ENCODE measurements around the gene CNP.

CNP gene

DNA sequence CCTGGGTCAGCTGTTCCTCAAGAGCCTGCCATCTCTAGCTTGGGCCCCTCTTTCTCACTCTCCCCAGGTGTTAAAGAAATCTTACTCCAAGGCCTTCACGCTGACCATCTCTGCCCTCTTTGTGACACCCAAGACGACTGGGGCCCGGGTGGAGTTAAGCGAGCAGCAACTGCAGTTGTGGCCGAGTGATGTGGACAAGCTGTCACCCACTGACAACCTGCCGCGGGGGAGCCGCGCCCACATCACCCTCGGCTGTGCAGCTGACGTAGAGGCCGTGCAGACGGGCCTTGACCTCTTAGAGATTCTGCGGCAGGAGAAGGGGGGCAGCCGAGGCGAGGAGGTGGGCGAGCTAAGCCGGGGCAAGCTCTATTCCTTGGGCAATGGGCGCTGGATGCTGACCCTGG, 6.8 kb downstream of the CNP start:
- DNase-seq = no peak

DNA sequence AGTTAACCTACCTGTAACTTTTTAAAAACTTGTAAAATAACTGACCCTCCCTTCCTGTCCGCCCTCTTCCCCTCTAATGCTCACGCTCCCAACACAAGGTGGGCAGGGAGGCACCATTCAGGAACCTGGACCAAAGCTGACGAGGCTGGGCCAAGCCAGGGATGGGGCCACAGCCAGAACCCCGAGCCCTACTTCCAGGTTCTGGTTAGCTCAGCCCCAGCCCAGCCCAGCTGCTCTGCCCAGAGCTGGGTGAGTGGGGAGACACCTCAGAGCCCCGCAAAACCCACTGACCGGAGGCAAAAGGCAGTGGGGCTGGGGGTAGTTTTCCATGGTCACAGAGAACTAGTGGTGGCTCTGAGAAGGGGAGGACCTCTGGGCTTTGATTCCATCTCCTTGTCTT, 7.4 kb downstream of the CNP start:
- no peak for DNase-seq

DNA sequence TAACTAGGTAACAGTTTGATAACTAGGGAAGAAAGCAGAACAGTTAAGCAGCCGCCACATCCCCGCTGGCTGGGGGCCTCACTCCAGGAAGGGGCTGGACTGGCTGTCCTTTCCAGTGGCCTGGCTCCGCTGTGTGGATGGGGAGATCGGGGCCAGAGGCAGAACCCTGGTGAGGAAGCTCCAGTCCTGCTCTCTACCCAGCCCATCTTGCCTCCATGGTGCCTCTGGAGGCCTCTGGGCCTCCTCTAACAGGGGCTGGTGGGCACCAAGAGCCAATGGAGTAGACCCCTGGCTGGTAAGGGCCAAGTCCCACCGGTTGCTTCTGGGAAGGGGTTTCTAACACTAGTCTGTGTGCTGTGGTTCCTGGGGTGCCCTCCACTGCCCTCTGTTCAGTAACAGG, 8.1 kb downstream of the CNP start:
- no peak for DNase-seq

DNA sequence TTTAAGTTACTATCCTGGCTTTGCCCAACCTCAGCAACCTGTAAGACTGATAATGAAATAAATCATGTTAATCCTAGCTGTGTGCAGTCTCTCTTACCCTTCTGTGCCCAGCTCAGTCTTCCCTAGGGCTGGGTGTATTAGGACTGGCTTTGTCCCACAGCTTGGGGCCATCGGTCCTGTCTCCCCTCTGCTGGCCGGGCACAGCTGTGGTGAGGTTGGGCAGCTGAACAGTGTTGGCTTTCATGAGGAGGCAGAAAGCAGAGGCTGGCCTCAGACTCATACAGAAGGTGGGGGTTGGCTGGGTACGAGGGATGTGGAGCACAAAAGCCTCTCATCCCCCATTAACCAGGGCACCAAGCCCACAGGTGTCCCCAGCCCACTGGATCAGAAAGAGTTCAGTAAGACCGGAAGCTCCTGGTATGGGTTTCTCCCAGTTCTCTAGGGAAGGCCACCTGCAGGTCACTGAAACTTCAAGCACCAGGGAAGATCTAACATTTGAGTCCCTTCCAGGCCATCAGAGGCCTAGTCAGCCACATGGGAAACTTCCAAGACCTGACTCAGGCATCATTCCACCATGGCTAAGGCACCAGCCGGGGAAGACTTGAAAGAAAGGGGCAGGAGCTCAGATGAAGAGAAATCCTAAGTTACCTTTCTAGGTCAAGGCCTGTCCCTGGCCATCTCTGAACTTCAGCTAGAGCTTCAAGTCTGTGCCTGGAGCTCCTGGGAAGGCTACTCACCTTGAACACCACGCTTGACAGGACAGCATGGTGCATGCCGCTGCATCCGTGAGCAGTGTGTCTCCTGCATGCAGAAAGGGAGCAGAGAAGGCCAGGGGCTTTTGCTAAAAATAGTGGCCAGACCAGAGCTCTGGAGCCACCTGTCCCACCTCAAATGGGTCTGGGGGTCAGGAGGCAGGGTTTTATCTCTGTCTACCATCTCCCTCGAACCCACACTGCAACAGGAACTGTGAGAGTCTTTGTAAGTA, 8.8 kb downstream of the CNP start:
- DNase-seq = no peak

DNA sequence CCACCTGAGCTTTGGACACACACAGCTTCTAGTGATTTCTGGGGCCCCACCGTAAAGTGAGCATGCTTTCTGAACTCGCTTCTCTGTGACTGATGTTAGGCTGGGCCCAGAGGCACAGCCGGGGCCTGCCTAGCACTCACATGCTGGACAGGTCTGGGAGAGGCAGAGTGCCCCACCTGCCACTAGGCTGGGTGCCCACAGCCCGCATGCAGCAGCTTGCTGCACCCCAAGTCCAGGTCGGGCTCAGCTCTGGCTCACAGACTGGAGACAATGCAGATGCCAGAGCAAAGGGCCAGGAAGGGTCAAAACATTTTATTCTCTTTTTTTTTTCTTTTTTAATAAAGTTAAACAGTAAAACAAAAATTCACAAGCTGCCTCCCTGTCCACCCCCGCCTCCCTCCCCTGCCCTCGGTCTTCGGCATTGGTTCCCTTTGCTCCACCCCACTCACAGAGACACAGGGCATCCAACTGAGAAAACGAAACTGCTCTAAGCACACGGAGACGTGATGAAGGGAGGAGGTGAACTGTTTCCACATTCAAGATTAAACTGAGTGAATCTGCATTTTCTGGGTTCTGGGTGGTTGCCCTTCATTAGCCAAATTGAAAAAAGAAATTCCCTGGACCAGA, 9.7 kb downstream of the CNP start:
- DNase-seq = no peak

DNA sequence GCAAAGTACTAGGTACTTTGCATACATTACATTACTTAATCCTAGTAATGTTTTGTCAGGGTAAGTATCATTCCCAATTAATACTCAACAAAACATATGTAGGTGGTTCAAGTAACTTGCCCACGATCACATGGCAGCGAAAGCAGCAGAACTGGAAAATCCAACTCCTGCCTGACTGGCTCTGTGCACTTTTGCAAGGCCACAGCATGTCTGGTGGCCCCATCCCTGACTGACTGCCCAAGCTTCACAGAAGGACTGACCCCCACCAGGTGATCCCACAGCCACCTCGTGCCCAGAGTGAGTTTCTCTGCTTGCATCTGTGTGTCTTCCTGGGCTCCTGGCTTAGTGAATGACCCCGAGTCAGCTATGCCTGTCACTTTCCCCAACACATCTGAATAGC, 11.4 kb downstream of the CNP start:
- DNase-seq = no peak

DNA sequence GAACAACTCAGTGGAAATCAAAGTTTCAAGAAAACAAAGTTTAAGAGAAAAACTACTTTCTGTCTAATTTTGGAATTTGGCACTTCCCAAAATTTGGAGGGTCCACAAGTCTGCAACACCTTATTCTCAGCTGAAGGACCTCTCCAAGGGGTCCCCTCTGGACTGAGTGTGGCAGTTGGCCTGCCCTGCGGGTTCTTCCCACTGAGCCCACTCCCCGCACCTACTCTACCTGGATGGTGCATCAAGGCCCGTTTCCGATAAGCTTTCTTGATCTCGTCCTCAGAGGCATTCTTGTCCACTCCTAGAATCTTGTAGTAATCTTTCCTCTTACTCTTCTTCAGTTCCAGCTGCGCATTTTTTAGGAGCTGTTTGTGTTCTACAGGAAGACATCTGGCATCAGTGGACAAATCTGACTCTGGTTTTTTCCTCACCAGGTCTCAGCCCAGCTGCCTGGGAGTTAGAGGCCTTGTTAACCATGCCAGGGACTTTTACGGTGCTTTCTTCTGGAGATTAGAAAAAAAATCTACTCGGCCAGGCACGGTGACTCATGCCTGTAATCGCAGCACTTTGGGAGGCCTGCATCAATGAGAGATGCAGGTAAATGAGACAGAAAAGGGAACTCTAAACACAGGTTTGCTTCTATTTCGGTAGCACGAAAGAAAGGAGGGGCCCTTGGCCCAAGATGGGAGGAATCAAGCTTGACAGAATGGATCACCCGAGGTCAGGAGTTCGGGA, 15.6 kb downstream of the CNP start:
- DNase-seq = no peak

DNA sequence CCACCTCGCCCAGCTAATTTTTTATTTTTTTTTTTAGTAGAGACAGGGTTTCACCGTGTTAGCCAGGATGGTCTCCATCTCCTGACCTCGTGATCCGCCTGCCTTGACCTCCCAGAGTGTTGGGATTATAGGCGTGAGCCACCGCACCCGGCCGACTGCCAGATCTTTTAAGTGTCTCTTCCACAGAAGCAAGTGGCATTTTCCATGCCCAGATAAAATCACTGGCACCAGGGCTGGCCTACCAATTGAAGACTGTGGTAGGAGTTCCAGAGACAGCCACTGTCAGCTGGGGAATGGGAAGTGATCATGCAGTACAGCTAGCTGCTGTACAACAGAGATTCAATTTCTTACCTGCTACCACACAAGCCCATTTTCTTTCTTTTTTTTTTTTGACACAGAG, 17.9 kb downstream of the CNP start:
- no peak for DNase-seq

DNA sequence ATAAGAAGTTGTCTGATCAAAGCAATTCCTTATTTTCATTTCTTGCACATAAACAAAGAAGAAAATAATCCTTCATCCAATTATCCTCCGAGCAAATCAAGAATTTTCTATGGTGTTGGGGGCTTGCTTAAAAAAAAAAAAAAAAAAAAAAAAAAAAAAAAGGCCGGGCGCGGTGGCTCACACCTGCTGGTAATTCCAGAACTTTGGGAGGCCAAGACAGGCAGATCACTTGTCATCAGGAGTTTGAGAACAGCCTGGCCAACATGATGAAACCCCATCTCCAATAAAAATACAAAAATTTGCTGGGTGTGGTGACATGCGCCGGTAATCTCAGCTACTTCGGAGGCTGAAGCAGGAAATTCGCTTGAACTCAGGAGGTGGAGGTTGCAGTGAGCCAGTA, 19.3 kb downstream of the CNP start:
- DNase-seq = no peak

DNA sequence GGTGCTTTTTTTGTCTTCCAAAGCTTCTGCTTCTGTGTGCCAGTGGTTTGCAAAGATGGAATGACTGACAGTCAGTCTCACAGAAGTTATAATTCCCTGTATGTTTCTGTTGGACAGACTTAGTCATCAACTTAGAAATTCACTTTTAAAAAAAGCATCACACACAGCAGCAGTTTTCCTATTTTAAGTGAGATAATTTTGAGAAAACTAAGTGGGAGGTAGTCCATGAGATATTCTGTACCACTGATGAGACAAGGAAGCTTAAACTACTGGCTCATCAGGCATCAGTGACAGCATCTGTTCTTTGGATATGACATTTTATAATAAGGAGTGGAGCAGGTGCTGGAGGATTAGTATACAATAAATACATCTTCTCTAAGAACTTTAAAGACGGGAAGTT, 20.0 kb downstream of the CNP start:
- DNase-seq = no peak

DNA sequence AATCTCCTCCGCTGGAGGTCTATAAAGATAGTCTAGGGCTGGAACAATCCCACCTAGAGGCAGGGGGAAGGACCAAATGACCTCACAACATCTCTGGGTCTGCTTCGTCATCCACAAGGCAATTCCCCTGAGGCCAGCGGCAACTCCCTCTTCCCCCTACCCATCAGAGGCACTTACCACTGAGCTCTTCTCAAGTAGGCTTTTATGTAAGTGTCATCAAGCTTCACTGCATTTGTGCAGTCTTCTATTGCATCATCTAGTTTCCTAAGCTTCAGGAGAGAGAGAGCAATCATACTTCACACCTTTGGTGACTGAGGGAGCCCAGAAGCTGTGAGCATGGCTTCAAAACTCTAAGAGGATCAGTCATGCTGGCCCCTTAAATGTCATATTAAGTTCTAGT, 21.0 kb downstream of the CNP start:
- no peak for DNase-seq

DNA sequence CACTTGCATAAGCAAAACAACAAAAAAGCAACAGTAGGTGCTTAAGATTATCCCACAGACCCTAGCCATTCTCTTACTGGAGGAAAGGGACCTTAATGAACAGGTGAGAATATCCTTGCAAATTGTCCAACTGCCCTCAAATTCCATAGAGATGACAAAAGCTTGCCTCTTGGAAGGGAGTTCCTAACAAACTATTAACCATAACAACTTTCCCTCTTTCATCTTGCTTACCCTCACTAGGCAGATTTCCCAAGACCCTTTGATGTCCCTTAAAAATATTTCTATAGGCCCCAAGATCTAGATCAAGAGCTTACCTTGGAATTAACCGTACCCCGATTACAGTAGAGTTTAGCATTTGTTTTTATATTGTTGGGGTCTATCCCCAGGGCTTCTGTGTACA, 21.8 kb downstream of the CNP start:
- no peak for DNase-seq

DNA sequence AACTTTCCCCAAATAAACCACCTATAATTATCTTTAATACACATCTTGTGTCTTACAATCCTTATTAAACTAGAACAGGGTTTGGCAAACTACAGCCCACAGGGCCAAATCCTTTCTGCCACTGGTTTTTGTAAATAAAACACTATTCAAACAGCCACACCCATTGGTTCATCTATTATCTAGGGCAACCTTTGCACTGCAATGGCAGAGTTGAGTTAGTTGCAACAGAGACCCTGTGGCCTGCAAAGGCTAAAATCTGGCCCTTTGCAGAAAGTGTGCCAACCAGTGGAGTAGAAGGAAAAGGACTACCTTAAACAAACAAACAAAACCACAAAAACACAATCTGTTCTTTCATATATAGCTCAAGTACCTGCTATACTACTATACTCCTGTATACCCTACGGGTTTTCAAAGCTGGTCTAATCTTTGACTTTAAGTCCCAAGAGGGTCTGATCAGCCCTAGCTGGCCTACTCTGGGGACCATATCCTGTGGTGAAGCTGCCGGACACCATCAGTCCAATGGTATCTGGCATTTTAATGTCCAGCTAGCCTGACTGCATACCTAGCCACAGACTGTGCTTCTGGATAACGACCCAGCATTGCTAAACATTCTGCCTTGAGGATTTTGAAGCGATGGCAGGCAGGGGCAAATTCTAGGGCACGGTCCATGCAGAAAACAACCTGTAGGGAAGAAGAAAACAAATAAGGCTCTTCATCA, 23.3 kb downstream of the CNP start:
- no peak for DNase-seq

DNA sequence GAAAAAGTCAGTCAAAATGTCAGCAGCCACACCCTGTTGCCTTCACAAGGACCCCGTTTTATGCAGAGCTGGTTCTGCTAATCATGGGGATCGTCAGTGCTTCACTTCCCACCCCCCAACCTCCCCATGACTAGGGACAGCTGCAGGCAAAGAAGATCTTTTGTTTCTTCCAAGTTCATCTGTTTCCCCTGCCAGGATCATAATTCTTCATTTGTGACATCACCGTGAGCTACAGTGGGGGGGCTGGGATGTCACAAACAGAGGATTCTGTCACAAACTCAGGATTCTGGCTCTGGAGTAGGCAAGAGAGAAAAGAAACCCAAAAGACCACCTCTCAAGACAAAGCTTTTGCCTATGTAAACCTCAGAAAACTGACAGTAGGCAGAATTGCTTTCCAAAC, 26.0 kb downstream of the CNP start:
- DNase-seq = no peak

DNA sequence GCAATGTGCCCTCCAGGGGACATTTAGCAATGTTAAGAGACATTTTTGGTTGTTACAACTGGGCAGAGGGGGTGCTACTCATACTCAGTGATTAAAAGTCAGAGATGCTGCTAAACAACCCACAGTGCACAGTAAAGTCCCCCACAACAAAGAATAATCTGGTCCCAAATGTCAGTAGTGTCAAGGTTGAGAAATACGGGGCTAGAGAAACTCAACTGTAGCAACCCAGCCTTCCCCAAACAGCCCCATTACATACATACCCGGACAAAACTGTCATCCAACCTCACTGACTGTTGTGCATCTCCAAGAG, 30.2 kb downstream of the CNP start:
- DNase-seq = no peak

DNA sequence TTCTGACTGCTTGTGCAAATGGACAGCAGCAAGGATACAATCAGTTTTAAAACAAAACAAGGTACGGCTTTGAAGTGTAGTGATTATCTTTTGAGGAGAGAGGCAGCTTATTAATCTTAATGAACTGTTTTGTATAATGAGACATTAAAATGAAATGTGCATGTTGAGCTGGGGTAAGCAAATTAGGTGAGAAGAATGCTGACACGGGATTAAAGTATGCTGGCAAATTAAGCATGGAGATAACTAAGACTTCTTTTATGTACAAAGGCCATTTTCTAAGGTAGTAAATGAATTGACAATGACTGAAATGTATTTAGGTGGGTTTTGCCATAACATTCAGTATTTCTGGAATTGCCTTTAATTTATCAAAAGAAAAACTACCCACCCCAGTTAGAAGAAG, 31.9 kb downstream of the CNP start:
- DNase-seq = no peak

DNA sequence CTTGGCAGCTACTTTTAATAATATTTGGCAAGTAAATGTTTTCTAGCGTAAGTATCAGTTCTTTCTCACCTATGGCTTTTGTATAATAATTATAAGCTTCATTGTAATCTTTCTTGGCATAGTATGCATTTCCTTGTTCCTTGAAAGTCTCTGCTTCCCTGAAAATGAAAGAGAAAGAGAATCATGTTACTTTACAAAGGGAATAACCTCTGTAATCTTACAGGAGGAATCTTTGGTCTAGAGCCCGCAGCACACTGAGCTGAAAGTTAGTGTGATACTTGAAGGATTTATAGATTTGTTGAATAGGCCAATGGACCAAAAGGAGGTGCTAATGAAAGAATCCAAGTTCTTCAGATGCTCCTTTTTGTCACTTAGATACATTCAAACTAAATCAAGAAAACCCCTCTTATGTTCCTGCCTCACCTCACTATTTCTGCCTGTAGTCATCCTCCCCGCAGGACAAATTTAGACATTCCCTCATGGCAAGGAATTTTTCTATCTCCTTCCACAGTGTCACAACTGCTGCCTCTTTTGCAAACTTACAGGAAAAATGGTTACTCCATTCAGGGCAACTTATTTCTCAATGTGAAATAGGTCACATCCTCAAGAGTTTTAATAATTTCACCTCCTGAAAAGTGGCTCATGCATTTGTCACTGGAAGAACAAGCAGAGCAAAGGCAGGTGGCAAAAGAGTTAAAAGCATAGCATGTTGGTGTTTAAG, 34.0 kb downstream of the CNP start:
- DNase-seq = no peak

DNA sequence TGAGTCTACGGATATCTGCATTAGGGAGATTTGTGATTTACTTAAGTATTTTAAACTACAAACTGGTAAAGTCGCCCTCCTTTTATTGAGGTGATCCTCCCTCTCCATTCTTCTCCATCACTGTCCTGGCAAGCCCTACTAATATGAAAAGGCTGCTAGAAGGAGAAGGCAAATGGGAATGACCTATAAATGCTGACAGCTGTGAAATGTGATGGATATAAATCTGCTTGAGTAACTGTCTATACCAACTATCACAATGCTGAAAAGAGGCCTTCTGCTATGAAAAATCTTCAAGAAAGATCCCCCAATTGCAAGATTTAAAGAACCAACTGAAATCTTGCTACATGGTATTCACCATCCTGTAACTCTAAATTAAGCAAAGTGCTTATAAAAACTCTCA, 35.1 kb downstream of the CNP start:
- no peak for DNase-seq

DNA sequence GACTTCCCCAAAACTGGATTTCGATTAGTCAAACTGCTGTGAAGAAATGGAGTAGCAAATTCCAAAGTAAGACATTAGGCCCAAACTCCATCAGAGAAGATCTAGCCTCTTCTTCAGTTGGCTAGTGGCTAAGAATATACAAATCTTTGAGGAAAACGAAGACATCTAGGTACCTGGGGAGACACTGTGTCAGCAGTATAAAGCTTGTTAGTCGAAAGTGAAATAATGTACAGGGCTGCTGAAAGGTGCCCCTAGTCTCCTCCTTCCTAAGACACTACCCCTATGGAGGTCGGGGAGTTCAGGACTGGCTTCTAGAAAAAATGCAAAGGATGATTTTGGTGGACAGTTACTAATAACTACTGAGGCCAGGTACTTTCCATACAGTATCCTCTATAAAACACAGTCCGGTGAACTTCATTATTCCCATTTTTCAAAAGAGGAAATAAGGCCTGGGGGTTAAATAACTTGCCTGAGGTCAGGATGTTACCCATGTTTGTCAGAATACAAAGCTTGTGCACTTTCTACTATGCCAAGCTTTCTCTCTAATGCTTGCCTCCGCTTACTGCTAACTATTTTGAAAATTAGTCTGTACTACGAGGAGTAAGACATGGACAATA, 35.7 kb downstream of the CNP start:
- DNase-seq = no peak

DNA sequence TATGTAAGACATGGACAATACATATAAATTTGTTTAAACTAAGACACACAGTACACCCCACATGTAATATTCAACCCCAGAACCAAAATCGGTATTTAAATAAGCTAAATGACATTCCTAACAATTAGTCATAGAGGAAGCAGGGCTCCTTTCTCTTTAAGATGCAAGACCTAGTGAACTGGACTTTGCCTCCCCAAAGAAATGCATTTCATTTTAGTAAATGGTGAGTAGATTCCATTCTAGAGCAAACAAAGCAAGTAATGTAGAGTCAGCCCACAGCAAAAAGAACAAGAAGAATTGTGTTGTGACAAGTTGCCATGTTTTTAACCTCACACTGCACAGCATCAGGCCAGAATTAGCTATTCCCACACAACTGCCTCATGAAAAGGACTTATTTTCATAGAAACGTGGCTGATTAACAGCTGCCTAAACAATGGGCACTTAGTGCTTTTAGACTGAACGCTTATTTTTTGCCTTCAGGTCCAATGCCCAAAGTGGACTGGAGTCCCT, 36.3 kb downstream of the CNP start:
- no peak for DNase-seq

DNA sequence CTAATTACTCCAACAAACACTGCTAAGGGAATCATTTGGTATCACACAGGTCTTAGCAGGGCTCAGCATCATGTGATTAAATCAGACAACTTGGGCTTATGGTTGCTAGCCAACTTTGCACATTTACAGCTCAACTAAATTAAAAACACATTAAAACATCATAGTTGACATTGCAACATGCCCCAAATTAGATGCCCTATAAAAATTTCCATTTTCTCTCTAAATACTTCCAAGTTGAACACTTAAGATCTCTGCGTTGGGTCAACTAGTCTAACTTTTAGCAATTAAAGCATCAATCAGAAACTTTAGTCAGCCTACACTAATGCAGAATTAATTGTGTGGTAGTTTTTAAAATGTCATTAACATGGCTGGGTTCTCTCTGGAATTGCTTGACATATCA, 38.6 kb downstream of the CNP start:
- no peak for DNase-seq

DNA sequence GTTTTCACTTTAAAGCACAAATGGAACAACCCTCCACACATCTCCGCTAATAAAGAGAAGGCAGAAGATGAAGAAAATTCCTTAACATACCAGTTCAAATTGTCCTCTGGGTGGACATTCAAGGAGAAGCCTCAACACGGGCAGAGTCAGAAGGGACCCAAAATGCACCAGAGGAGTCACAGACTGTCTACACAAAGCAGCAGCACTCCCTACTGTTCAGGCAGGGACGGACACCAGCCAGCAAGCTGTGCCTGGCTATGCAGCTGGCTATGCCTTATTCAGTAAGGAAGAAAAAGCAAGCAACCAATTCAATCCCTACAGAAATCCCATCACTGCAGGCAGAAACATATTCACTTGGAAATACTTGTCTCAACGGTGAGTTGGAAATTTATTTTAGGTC, 42.6 kb downstream of the CNP start:
- no peak for DNase-seq
